H1 (cell line): ENCODE results near the gene CLCN3. TPM values are rescaled to one million over a fixed set of nuclear protein-coding genes. Genes with fewer than 3 reads are reported as not detected.

Source experiments
- CTCF ChIA-PET: fragments of 300-600 bp; sonication (Branson Sonifier 250); formaldehyde crosslinking; loops from one replicate; lab custom pipeline; 2021; ENCODE audit not compliant: partially characterized antibody; lab: Charles Lee
- POLR2A ChIA-PET: fragments of 300-600 bp; sonication (Branson Sonifier 250); formaldehyde crosslinking; loops from one replicate; lab custom pipeline; 2021; ENCODE audit warnings: inconsistent platforms; ENCODE audit not compliant: partially characterized antibody; lab: Charles Lee
- DNase-seq, 2 experiments: peaks; one replicate each; pipeline versions ENCODE4 v3.0.0 to v3.0.0-alpha.2; 2010 to 2022; ENCODE audit warnings: low spot score in 2 of 2, low read depth in 1 of 2, mixed read lengths in 1 of 2
- FAIRE-seq: peaks from 2 replicates; lab custom pipeline; 2011; peaks lifted over from hg19 to GRCh38; lab: Jason Lieb, UNC
- H2AFZ ChIP-seq: 2 replicates; pipeline ENCODE4 v1.8.1; 2012; ENCODE audit warnings: low read length, inconsistent platforms
- H2AK5ac ChIP-seq: 2 replicates; pipeline ENCODE4 v1.6.1; 2013; ENCODE audit warnings: low read depth, low read length
- H2BK120ac ChIP-seq: replicated peaks from 2 replicates; pipeline ENCODE3; 2013; ENCODE audit warnings: low read depth, low read length, inconsistent platforms
- H2BK12ac ChIP-seq: 2 replicates; pipeline ENCODE4 v1.6.1; 2013; ENCODE audit warnings: low read depth, low read length
- H2BK15ac ChIP-seq: 2 replicates; pipeline ENCODE4 v1.6.1; 2013; ENCODE audit warnings: low read length
- H2BK20ac ChIP-seq: 2 replicates; pipeline ENCODE4 v1.6.1; 2013; ENCODE audit warnings: low read length
- H2BK5ac ChIP-seq: 2 replicates; pipeline ENCODE4 v1.6.1; 2013; ENCODE audit warnings: low read depth, low read length
- H3K14ac ChIP-seq: 2 replicates; pipeline ENCODE4 v1.6.1; 2013; ENCODE audit warnings: inconsistent platforms; ENCODE audit not compliant: insufficient read length
- H3K18ac ChIP-seq: 2 replicates; pipeline ENCODE4 v1.6.1; 2013; ENCODE audit warnings: low read length; ENCODE audit errors: extremely low read depth
- H3K23ac ChIP-seq: 2 replicates; pipeline ENCODE4 v1.6.1; 2013; ENCODE audit warnings: inconsistent platforms; ENCODE audit not compliant: insufficient read length
- H3K23me2 ChIP-seq: 2 replicates; pipeline ENCODE4 v1.6.1; 2013; ENCODE audit warnings: low read depth, low read length
- H3K27ac ChIP-seq: 2 replicates; pipeline ENCODE4 v1.6.1; 2011; ENCODE audit warnings: low read depth, low read length, inconsistent platforms
- H3K27me3 ChIP-seq, 4 experiments: replicated peaks in 1 of 4; 1 replicate in 1 of 4; 2 replicates in 3 of 4; pipeline versions ENCODE4 v1.6.1 to v1.8.1; 2011 to 2013; ENCODE audit warnings: low read length in 3 of 4, mild to moderate bottlenecking in 3 of 4, inconsistent platforms in 2 of 4, mixed read lengths in 2 of 4, moderate library complexity in 1 of 4; ENCODE audit not compliant: control insufficient read depth in 3 of 4, insufficient read depth in 3 of 4; ENCODE audit errors: extremely low read depth in 1 of 4
- H3K36me3 ChIP-seq, 4 experiments: 2 replicates each; pipeline versions ENCODE4 v1.6.1 to v1.8.1; 2011 to 2013; ENCODE audit warnings: mild to moderate bottlenecking in 4 of 4, low read length in 3 of 4, moderate library complexity in 2 of 4, control low read depth in 1 of 4, inconsistent platforms in 1 of 4; ENCODE audit not compliant: insufficient read depth in 4 of 4, control insufficient read depth in 2 of 4
- H3K4ac ChIP-seq: replicated peaks from 2 replicates; pipeline ENCODE3; 2013; ENCODE audit warnings: low read length, low read depth, mixed read lengths, inconsistent platforms; ENCODE audit not compliant: insufficient read length
- H3K4me1 ChIP-seq, 4 experiments: replicated peaks in 1 of 4; 1 replicate in 1 of 4; 2 replicates in 3 of 4; pipeline versions ENCODE4 v1.6.1 to v1.8.1; 2011 to 2013; ENCODE audit warnings: low read length in 3 of 4, inconsistent platforms in 2 of 4, mixed read lengths in 1 of 4; ENCODE audit not compliant: insufficient read depth in 4 of 4, control insufficient read depth in 3 of 4
- H3K4me2 ChIP-seq, 2 experiments: 2 replicates each; pipeline versions ENCODE4 v1.6.1 to v1.8.1; 2011 to 2013; ENCODE audit warnings: low read depth in 2 of 2, low read length in 2 of 2, control low read depth in 1 of 2, inconsistent platforms in 1 of 2, mild to moderate bottlenecking in 1 of 2; ENCODE audit not compliant: insufficient read depth in 1 of 2
- H3K4me3 ChIP-seq, 4 experiments: fragments of 200-600, 300-600 bp in 1 of 4; sonication (generic), shearing (Covaris generic), sonication (Bioruptor Twin) in 1 of 4; 2 replicates each; pipeline versions ENCODE4 v1.5.1 to v1.8.1; 2011 to 2016; ENCODE audit warnings: low read length in 4 of 4, low read depth in 3 of 4, control low read depth in 2 of 4, inconsistent platforms in 2 of 4, mild to moderate bottlenecking in 2 of 4, mixed read lengths in 1 of 4, moderate library complexity in 1 of 4; ENCODE audit not compliant: insufficient read depth in 2 of 4; ENCODE audit errors: extremely low read depth in 1 of 4
- H3K56ac ChIP-seq: replicated peaks from 2 replicates; pipeline ENCODE3; 2013; ENCODE audit warnings: low read depth, mild to moderate bottlenecking, mixed read lengths, low read length, inconsistent platforms; ENCODE audit not compliant: insufficient read length
- H3K79me1 ChIP-seq: 2 replicates; pipeline ENCODE4 v1.6.1; 2013; ENCODE audit warnings: low read depth, low read length, control low read depth
- H3K79me2 ChIP-seq, 2 experiments: 2 replicates each; pipeline versions ENCODE4 v1.6.1 to v1.8.1; 2012 to 2013; ENCODE audit warnings: low read length in 2 of 2, mild to moderate bottlenecking in 2 of 2, inconsistent platforms in 1 of 2; ENCODE audit not compliant: insufficient read depth in 2 of 2, control insufficient read depth in 1 of 2
- H3K9ac ChIP-seq, 4 experiments: replicated peaks in 1 of 4; 1 replicate in 1 of 4; 2 replicates in 3 of 4; pipeline versions ENCODE4 v1.6.1 to v1.8.1; 2011 to 2013; ENCODE audit warnings: low read depth in 3 of 4, low read length in 3 of 4, control low read depth in 2 of 4, mild to moderate bottlenecking in 2 of 4, moderate library complexity in 2 of 4, inconsistent platforms in 1 of 4; ENCODE audit errors: extremely low read depth in 1 of 4
- H3K9me3 ChIP-seq, 2 experiments: 2 replicates each; pipeline versions ENCODE4 v1.6.1 to v1.8.1; 2012 to 2013; ENCODE audit warnings: mild to moderate bottlenecking in 2 of 2, moderate library complexity in 2 of 2, control low read depth in 1 of 2, inconsistent platforms in 1 of 2, low read depth in 1 of 2, low read length in 1 of 2, mixed read lengths in 1 of 2; ENCODE audit not compliant: insufficient read depth in 2 of 2
- H4K20me1 ChIP-seq, 2 experiments: replicated peaks in 1 of 2; 2 replicates each; pipeline versions ENCODE3 to v1.8.1; 2011 to 2013; ENCODE audit warnings: inconsistent platforms in 2 of 2, low read length in 2 of 2, mild to moderate bottlenecking in 1 of 2; ENCODE audit not compliant: insufficient read depth in 2 of 2, control insufficient read depth in 1 of 2
- H4K5ac ChIP-seq: 2 replicates; pipeline ENCODE4 v1.6.1; 2013; ENCODE audit warnings: low read length, low read depth, mixed read lengths, inconsistent platforms; ENCODE audit not compliant: insufficient read length
- H4K8ac ChIP-seq: 2 replicates; pipeline ENCODE4 v1.8.0; 2013; ENCODE audit warnings: mild to moderate bottlenecking, moderate library complexity, low read length, inconsistent platforms; ENCODE audit not compliant: insufficient read depth; ENCODE audit errors: extremely low read depth
- H4K91ac ChIP-seq: replicated peaks from 2 replicates; pipeline ENCODE3; 2013; ENCODE audit warnings: low read length, mixed read lengths, inconsistent platforms; ENCODE audit not compliant: insufficient read length
- BACH1 ChIP-seq: IDR thresholded peaks from 2 replicates; pipeline ENCODE4 v1.6.1; 2012; ENCODE audit warnings: low read length, improper control_type of control experiment
- RXRA ChIP-seq: IDR thresholded peaks from 2 replicates; pipeline ENCODE4 v1.6.1; 2011; ENCODE audit warnings: low read depth, mild to moderate bottlenecking, low read length, moderate library complexity; ENCODE audit not compliant: insufficient read depth
- TBP ChIP-seq: IDR thresholded peaks from 2 replicates; pipeline ENCODE4 v1.6.1; 2011; ENCODE audit warnings: low read depth, low read length, improper control_type of control experiment
- TCF12 ChIP-seq: IDR thresholded peaks from 2 replicates; pipeline ENCODE4 v1.6.1; 2011; ENCODE audit warnings: low read depth, mild to moderate bottlenecking, low read length
- WGBS, 2 experiments: shearing (Covaris generic) in 1 of 2; methylation state at CpG; one replicate each; pipeline versions ENCODE4 v1.1.6 to v1.1.7; 2013 to 2015; ENCODE audit warnings: low lambda C conversion rate in 2 of 2, mixed read lengths in 2 of 2, inconsistent platforms in 1 of 2, low coverage in 1 of 2, missing lambda C conversion rate in 1 of 2; ENCODE audit not compliant: insufficient replicate concordance in 2 of 2, insufficient coverage in 1 of 2, insufficient read length in 1 of 2; ENCODE audit errors: extremely low coverage in 1 of 2, missing lambda C conversion rate in 1 of 2; 5-methylcytosine and 5-hydroxymethylcytosine counted together
- polyA plus RNA-seq, 7 experiments: library from polyadenylated mRNA; depleted of rRNA in 3 of 7; stranded (reverse) in 5 of 7; unstranded in 2 of 7; fragments of >200 nt in 5 of 7; fragments of 200-250 nt in 2 of 7; gene quantifications; 1 replicate in 5 of 7; 2 replicates in 1 of 7; 4 replicates in 1 of 7; pipeline versions ENCODE4 v1.2.1 to v1.2.3, GENCODE V29; 2011 to 2013; ENCODE audit warnings: missing spikeins in 2 of 7, mixed read lengths in 2 of 7
- total RNA-seq: library from RNA; stranded (reverse); fragmentation: NEBNext Ultra II Directional; extraction: Animal tissue kit (Norgen Biotek cat#: 25700); gene quantifications from 2 replicates; pipeline ENCODE4 v1.2.1, GENCODE V29; 2021

Gene CLCN3
- total and polyA plus RNA-seq, 2 of the 8 experiments (the other 6 are each of a cell fraction or from before 2014, with no cell fraction given): 8.8 to 32.8 TPM

DNA sequence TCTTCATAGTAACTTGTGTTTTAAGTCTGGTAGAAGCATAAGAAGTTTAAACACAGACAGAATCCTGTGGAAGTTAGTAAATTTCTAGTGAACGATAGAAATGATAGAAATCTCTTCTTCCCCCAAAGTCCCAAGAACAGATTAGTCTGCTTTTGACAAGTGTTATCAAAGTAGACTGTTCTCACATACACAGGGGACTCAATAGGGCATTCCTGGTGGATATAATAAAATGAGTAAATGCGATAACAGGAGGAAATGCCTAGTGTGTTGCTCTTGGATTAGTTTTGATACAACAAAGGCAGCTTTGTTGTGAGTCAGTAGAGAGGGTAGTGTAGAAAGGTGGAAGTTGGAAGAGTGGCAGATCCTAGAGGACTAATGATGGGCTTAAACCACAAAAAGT, 43.5 kb downstream of the CLCN3 start:
- Histone ChIP-seq H2AFZ (no peak overlapping the region), H2BK12ac (no peak overlapping the region), H2AK5ac (no peak overlapping the region), H3K9ac (no peak overlapping the region), H2BK120ac (no peak overlapping the region), H2BK5ac (no peak overlapping the region), H3K36me3 (peaks cover 0 to 6% (median 0%) of the 10 kb centered on the region in 4 experiments; a peak in 2 of 8 replicates), H3K56ac (no peak overlapping the region), H3K79me2 (peaks cover 0 to 34% of the 10 kb centered on the region in 2 experiments; a peak in 2 of 4 replicates), H4K91ac (no peak overlapping the region), H3K4me1 (peaks cover 0 to 2% (median 1%) of the 10 kb centered on the region in 4 experiments; a peak in 2 of 7 replicates), H3K14ac (no peak overlapping the region), H3K27ac (no peak overlapping the region), H4K20me1 (no peaks in the 10 kb centered on the region), H4K8ac (no peak overlapping the region), H3K4ac (no peak overlapping the region), H3K27me3 (no peaks in the 10 kb centered on the region), H3K18ac (no peak overlapping the region), H3K23me2 (no peaks in the 10 kb centered on the region), H2BK15ac (no peak overlapping the region), H3K4me3 (no peak overlapping the region), H3K4me2 (no peak overlapping the region), H2BK20ac (no peak overlapping the region), H4K5ac (no peak overlapping the region), H3K23ac (no peak overlapping the region), H3K9me3 (peaks cover 0 to 8% of the 10 kb centered on the region in 2 experiments; a peak in 1 of 4 replicates), H3K79me1 (no peaks in the 10 kb centered on the region)
- DNase-seq (no peak), FAIRE-seq (no peak)
- ChIA-PET POLR2A (no interaction called here), CTCF (interaction anchor here (1.5 kb wide), 1 partner anchor 51 kb away, joined by 4 read pairs; no protein-coding TSS in a partner anchor)
- WGBS, 2 experiments: 84% methylated on average over 2 of the region's 2 CpGs; no CpG with 5 or more reads in 1 of the 2 experiments
- TF ChIP-seq TCF12 (no peak), BACH1 (no peak), RXRA (no peak), TBP (no peak)
